Measurements from ENCODE around the gene MORC1.

The MORC1 gene

GRCh38 chr3:109114746-109115145 is 3.2 kb downstream of the MORC1 start:
- DNase-seq (ENCODE audit: low spot score): no peak
- ChIA-PET CTCF (interaction anchor here (0.6 kb wide), 1 partner anchor 14 kb away, joined by 3 read pairs; no protein-coding TSS in a partner anchor), POLR2A (ENCODE audit: low non-redundant PET) (no interaction called here)
- H3K27ac ChIP-seq: no peak overlapping the region
- TF ChIP-seq CTCF (conservative IDR thresholded peaks at IDR 0.05; ENCODE audit: low read depth): no peak

- POLR2A ChIA-PET (ENCODE audit: low non-redundant PET): no interaction called here
- CTCF ChIA-PET: interaction anchor here (0.6 kb wide), 1 partner anchor 239 kb away, joined by 4 read pairs; no protein-coding TSS in a partner anchor
- DNase-seq (ENCODE audit: low spot score): no peak
- no peak for TF ChIP-seq CTCF (conservative IDR thresholded peaks at IDR 0.05; ENCODE audit: low read depth)
- no peak overlapping the region for H3K27ac ChIP-seq
Measured at GRCh38 chr3:109112946-109113760, 4.8 kb downstream of the MORC1 start.

GRCh38 chr3:109109574-109109973 is 8.4 kb downstream of the MORC1 start:
- no peak for DNase-seq (ENCODE audit: low spot score)
- H3K27ac ChIP-seq: no peak overlapping the region
- ChIA-PET POLR2A (ENCODE audit: low non-redundant PET) (no interaction called here), CTCF (interaction anchor here (0.6 to 0.7 kb wide), 2 partner anchors 12 to 189 kb away, joined by 3 read pairs; no protein-coding TSS in a partner anchor)
- TF ChIP-seq CTCF (conservative IDR thresholded peaks at IDR 0.05; ENCODE audit: low read depth): no peak

GRCh38 chr3:109098079-109098644 is 19.8 kb downstream of the MORC1 start:
- DNase-seq (ENCODE audit: low spot score): peak; percentile 21
- ChIA-PET CTCF (interaction anchor here (0.5 to 1.1 kb wide), 4 partner anchors 11 to 335 kb away, joined by 3 to 6 read pairs (median 4); no protein-coding TSS in a partner anchor), POLR2A (ENCODE audit: low non-redundant PET) (no interaction called here)
- peak; percentile 15; the same call in 1 of the 2 replicates for TF ChIP-seq CTCF (conservative IDR thresholded peaks at IDR 0.05; ENCODE audit: low read depth)
- no peak overlapping the region for H3K27ac ChIP-seq

- no peak overlapping the region for H3K27ac ChIP-seq
- no peak for TF ChIP-seq CTCF (conservative IDR thresholded peaks at IDR 0.05; ENCODE audit: low read depth)
- CTCF ChIA-PET: no interaction called here
- DNase-seq (ENCODE audit: low spot score): no peak
- POLR2A ChIA-PET (ENCODE audit: low non-redundant PET): no interaction called here
Measured at GRCh38 chr3:109095166-109095565, 22.8 kb downstream of the MORC1 start.

- ChIA-PET POLR2A (ENCODE audit: low non-redundant PET) (no interaction called here), CTCF (interaction anchor here (0.6 kb wide), 1 partner anchor 1211 kb away, joined by 3 read pairs; no protein-coding TSS in a partner anchor)
- no peak for TF ChIP-seq CTCF (conservative IDR thresholded peaks at IDR 0.05; ENCODE audit: low read depth)
- H3K27ac ChIP-seq: no peak overlapping the region
- DNase-seq (ENCODE audit: low spot score): no peak
Measured at GRCh38 chr3:109093561-109093960, 24.4 kb downstream of the MORC1 start.
